HEK293 (cell line): Measurements from ENCODE around the gene CPAMD8.
A peak's percentile ranks its signal among the peaks of the same experiment; 100 is the strongest.

Source experiments
- CTCF ChIP-seq: fragments of 450-650 bp; formaldehyde crosslinking; IDR thresholded peaks from 2 replicates; pipeline ENCODE4 v1.5.1; 2016; ENCODE audit warnings: missing biosample characterization, missing genetic modification characterization
- FEZF1 ChIP-seq: fragments of 450-650 bp; formaldehyde crosslinking; IDR thresholded peaks from 2 replicates; pipeline ENCODE4 v1.5.1; 2016; ENCODE audit warnings: missing biosample characterization, missing genetic modification characterization
- KLF1 ChIP-seq: fragments of 450-650 bp; formaldehyde crosslinking; IDR thresholded peaks from 2 replicates; pipeline ENCODE4 v1.5.1; 2016; ENCODE audit warnings: missing biosample characterization, missing genetic modification characterization
- KLF16 ChIP-seq: fragments of 450-650 bp; formaldehyde crosslinking; IDR thresholded peaks from 2 replicates; pipeline ENCODE4 v1.5.1; 2017; ENCODE audit warnings: missing biosample characterization, missing genetic modification characterization
- KLF7 ChIP-seq: fragments of 450-650 bp; formaldehyde crosslinking; IDR thresholded peaks from 2 replicates; pipeline ENCODE4 v1.5.1; 2016; ENCODE audit warnings: missing biosample characterization, missing genetic modification characterization, borderline replicate concordance
- KLF9 ChIP-seq: fragments of 450-650 bp; formaldehyde crosslinking; IDR thresholded peaks from 2 replicates; pipeline ENCODE4 v1.5.1; 2016; ENCODE audit warnings: missing biosample characterization, missing genetic modification characterization, low read depth
- MEIS1 ChIP-seq: sonication (generic); formaldehyde crosslinking; IDR thresholded peaks from 2 replicates; pipeline ENCODE4 v1.8.1; 2022; ENCODE audit warnings: missing genetic modification reagents, mild to moderate bottlenecking, borderline replicate concordance
- MZF1 ChIP-seq: fragments of 450-650 bp; formaldehyde crosslinking; IDR thresholded peaks from 2 replicates; pipeline ENCODE4 v1.5.1; 2017; ENCODE audit warnings: missing biosample characterization, missing genetic modification characterization, borderline replicate concordance
- OVOL3 ChIP-seq: fragments of 450-650 bp; formaldehyde crosslinking; IDR thresholded peaks from 2 replicates; pipeline ENCODE4 v1.5.1; 2016; ENCODE audit warnings: missing biosample characterization, missing genetic modification characterization
- PBX3 ChIP-seq: sonication (generic); formaldehyde crosslinking; IDR thresholded peaks from 2 replicates; pipeline ENCODE4 v1.8.1; 2022; ENCODE audit warnings: mild to moderate bottlenecking, moderate library complexity, missing genetic modification reagents
- PRDM10 ChIP-seq: fragments of 450-650 bp; formaldehyde crosslinking; IDR thresholded peaks from 2 replicates; pipeline ENCODE4 v1.5.1; 2016; ENCODE audit warnings: missing biosample characterization, missing genetic modification characterization
- SP2 ChIP-seq: fragments of 450-650 bp; formaldehyde crosslinking; IDR thresholded peaks from 2 replicates; pipeline ENCODE4 v1.5.1; 2016; ENCODE audit warnings: missing biosample characterization, missing genetic modification characterization
- TCF7L2 ChIP-seq: IDR thresholded peaks from 2 replicates; pipeline ENCODE4 v1.6.1; 2011; ENCODE audit warnings: low read depth, mild to moderate bottlenecking, inconsistent platforms, low read length, moderate library complexity, borderline replicate concordance
- ZBTB10 ChIP-seq: fragments of 450-650 bp; formaldehyde crosslinking; IDR thresholded peaks from 2 replicates; pipeline ENCODE4 v1.5.1; 2016; ENCODE audit warnings: missing biosample characterization, missing genetic modification characterization
- ZBTB20 ChIP-seq: fragments of 450-650 bp; formaldehyde crosslinking; IDR thresholded peaks from 2 replicates; pipeline ENCODE4 v1.5.1; 2016; ENCODE audit warnings: missing biosample characterization, missing genetic modification characterization
- ZEB2 ChIP-seq: fragments of 450-650 bp; formaldehyde crosslinking; IDR thresholded peaks from 2 replicates; pipeline ENCODE4 v1.5.1; 2016; ENCODE audit warnings: missing biosample characterization, missing genetic modification characterization
- ZIC2 ChIP-seq: fragments of 450-650 bp; formaldehyde crosslinking; IDR thresholded peaks from 2 replicates; pipeline ENCODE4 v1.5.1; 2016; ENCODE audit warnings: missing biosample characterization, missing genetic modification characterization
- ZNF16 ChIP-seq: fragments of 450-650 bp; formaldehyde crosslinking; IDR thresholded peaks from 2 replicates; pipeline ENCODE4 v1.5.1; 2016; ENCODE audit warnings: low read depth, missing biosample characterization, missing genetic modification characterization
- ZNF221 ChIP-seq: fragments of 450-650 bp; formaldehyde crosslinking; IDR thresholded peaks from 2 replicates; pipeline ENCODE4 v1.5.1; 2017; ENCODE audit warnings: missing biosample characterization, missing genetic modification characterization, borderline replicate concordance
- ZNF266 ChIP-seq: fragments of 450-650 bp; formaldehyde crosslinking; IDR thresholded peaks from 2 replicates; pipeline ENCODE4 v1.5.1; 2016; ENCODE audit warnings: missing biosample characterization, missing genetic modification characterization, low read depth
- ZNF354C ChIP-seq: fragments of 450-650 bp; formaldehyde crosslinking; IDR thresholded peaks from 2 replicates; pipeline ENCODE4 v1.5.1; 2016; ENCODE audit warnings: missing biosample characterization, missing genetic modification characterization, low read depth, borderline replicate concordance
- ZNF530 ChIP-seq: fragments of 450-650 bp; formaldehyde crosslinking; IDR thresholded peaks from 2 replicates; pipeline ENCODE4 v1.5.1; 2016; ENCODE audit warnings: low read depth, missing biosample characterization, missing genetic modification characterization
- ZNF548 ChIP-seq: fragments of 450-650 bp; formaldehyde crosslinking; IDR thresholded peaks from 2 replicates; pipeline ENCODE4 v1.5.1; 2016; ENCODE audit warnings: missing biosample characterization, missing genetic modification characterization
- ZNF664 ChIP-seq: fragments of 450-650 bp; formaldehyde crosslinking; IDR thresholded peaks from 2 replicates; pipeline ENCODE4 v1.5.1; 2016; ENCODE audit warnings: missing biosample characterization, missing genetic modification characterization
- ZNF837 ChIP-seq: fragments of 450-650 bp; formaldehyde crosslinking; IDR thresholded peaks from 2 replicates; pipeline ENCODE4 v1.5.1; 2016; ENCODE audit warnings: missing biosample characterization, missing genetic modification characterization
- ZSCAN16 ChIP-seq: fragments of 450-650 bp; formaldehyde crosslinking; IDR thresholded peaks from 2 replicates; pipeline ENCODE4 v1.5.1; 2016; ENCODE audit warnings: missing biosample characterization, missing genetic modification characterization
- ZSCAN18 ChIP-seq: fragments of 450-650 bp; formaldehyde crosslinking; IDR thresholded peaks from 2 replicates; pipeline ENCODE4 v1.5.1; 2016; ENCODE audit warnings: missing biosample characterization, missing genetic modification characterization

The CPAMD8 gene

GRCh38 chr19:17075864-17076542, 49.4 kb upstream of the CPAMD8 start (continued):
- TF ChIP-seq ZNF664 (tag by site-specific recombination) (no peak), MEIS1 (CRISPR knock-in tag) (no peak), ZNF837 (0 out of 2 replicates have a peak, but pooled peaks have one; percentile 52), ZNF354C (no peak), SP2 (tag by site-specific recombination) (peak; percentile 76), ZSCAN16 (tag by site-specific recombination) (no peak), ZSCAN18 (tag by site-specific recombination) (0 out of 2 replicates have a peak, but pooled peaks have one; percentile 16), KLF1 (tag by site-specific recombination) (peak; percentile 51; the same call in 1 of the 2 replicates), ZNF16 (tag by site-specific recombination) (no peak), KLF9 (peak; percentile 6), ZNF266 (tag by site-specific recombination) (no peak), PBX3 (0 out of 2 replicates have a peak, but pooled peaks have one; percentile 49), KLF7 (tag by site-specific recombination) (0 out of 2 replicates have a peak, but pooled peaks have one; percentile 10), MZF1 (no peak), ZBTB20 (tag by site-specific recombination) (peak; percentile 65; the same call in 1 of the 2 replicates), ZNF530 (tag by site-specific recombination) (0 out of 2 replicates have a peak, but pooled peaks have one; percentile 67), CTCF (tag by site-specific recombination) (peak; percentile 40), FEZF1 (tag by site-specific recombination) (no peak), ZNF221 (tag by site-specific recombination) (no peak), PRDM10 (tag by site-specific recombination) (peak; percentile 88), ZNF548 (no peak), ZBTB10 (peak; percentile 83), ZIC2 (peak; percentile 44; the same call in 1 of the 2 replicates), OVOL3 (tag by site-specific recombination) (no peak), TCF7L2 (no peak), KLF16 (tag by site-specific recombination) (peak; percentile 31; the same call in 1 of the 2 replicates), ZEB2 (no peak)
